Activated B cell treated with CpG ODN at 0.5 μM for 24 hours (primary cell): ENCODE results near the gene MTRFR. TPM values are rescaled to one million over a fixed set of nuclear protein-coding genes. Genes with fewer than 3 reads are reported as not detected.
"Not testable (repeated sequence)": the region's sequence is repeated elsewhere in the genome, so short reads cannot be mapped to it uniquely, and the experiment has no call there.

Source experiments
- ATAC-seq: fragments of 200-7000 bp; cut with Tn5 transposase; one replicate; pipeline ENCODE4 v1.10.0; 2021; ENCODE audit warnings: low read depth, mild to moderate bottlenecking, moderate library complexity
- CTCF ChIA-PET: fragments of 350-600 bp; sonication (Branson Sonifier 250); formaldehyde crosslinking; loops from one replicate; lab custom pipeline; 2021; ENCODE audit warnings: antibody characterized with exemption; lab: Charles Lee
- POLR2A ChIA-PET: fragments of 350-600 bp; sonication (Branson Sonifier 250); formaldehyde crosslinking; loops from one replicate; lab custom pipeline; 2021; ENCODE audit warnings: antibody characterized with exemption; lab: Charles Lee
- DNase-seq: peaks from one replicate; pipeline ENCODE4 v3.0.0; 2022
- H3K27ac Mint-ChIP-seq: one replicate; pipeline ENCODE4 v1.8.0; 2020; ENCODE audit warnings: mixed read lengths
- H3K27me3 Mint-ChIP-seq: one replicate; pipeline ENCODE4 v1.8.0; 2021; ENCODE audit warnings: mixed read lengths
- H3K36me3 Mint-ChIP-seq: one replicate; pipeline ENCODE4 v1.8.0; 2021; ENCODE audit warnings: low read depth, mixed read lengths
- H3K4me1 Mint-ChIP-seq: one replicate; pipeline ENCODE4 v1.8.0; 2021; ENCODE audit warnings: mixed read lengths
- H3K4me3 Mint-ChIP-seq: one replicate; pipeline ENCODE4 v1.8.0; 2020; ENCODE audit warnings: mild to moderate bottlenecking, mixed read lengths
- H3K9me3 Mint-ChIP-seq: one replicate; pipeline ENCODE4 v1.8.0; 2020; ENCODE audit warnings: mixed read lengths
- intact Hi-C: fragments of 100-400 bp; cut with micrococcal nuclease; formaldehyde crosslinking; loops from one replicate; pipeline ENCODE4 v1.15.1; 2024
- total RNA-seq: library from RNA; stranded (reverse); gene quantifications from 2 replicates; pipeline ENCODE4 v1.2.3, GENCODE V29; 2022
- TF ChIP-seq, protein P1 (sequence below): fragments of 200-600 bp; IDR thresholded peaks from one replicate; pipeline ENCODE4 v1.8.0; 2022; ENCODE audit warnings: antibody characterized with exemption, mild to moderate bottlenecking

The MTRFR gene
- total RNA-seq, 1 donor from 2014 or later = 23.6 TPM

DNA sequence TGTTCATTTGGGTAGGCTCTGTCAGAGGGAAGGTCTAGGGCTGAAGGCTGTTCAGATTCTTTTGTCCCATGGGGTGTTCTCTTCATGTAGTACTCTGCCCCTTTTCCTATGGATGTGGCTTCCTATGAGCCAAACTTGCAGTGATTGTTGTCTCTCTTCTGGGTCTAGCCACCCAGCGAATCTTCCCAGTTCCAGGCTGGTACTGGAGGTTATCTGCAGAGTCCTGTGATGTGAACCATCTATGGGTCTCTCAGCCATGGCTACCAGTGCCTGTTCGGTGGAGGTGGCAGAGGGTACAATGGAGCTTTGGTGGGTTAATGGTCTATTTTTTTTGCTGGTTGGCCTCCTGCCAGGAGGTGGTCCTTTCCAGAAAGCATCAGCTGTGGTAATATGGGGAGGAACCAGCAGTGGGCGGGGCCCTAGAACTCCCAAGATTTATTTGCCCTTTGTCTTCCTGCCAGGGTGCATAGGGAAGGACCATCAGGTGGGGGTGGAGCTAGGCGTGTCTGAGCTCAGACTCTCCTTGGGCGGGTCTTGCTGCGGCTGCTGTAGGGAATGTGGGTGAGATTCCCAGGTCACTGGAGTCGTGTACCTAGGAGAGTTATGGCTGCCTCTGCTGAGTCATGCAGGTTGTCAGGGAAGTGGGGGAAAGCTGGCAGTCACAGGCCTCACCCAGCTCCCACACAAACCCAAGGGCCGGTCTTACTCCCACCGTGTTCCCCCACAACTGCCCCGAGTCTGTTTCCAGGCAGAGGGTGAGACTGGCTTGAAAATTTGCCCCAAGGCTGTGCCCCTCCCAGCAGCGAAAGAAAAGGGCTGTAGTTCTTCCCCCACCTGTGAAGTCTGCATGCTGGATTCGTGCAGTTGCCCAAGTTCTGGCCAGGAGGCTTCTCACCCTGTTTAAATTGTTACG is 17.5 kb downstream of the MTRFR start:
- TF ChIP-seq, protein P1, sequence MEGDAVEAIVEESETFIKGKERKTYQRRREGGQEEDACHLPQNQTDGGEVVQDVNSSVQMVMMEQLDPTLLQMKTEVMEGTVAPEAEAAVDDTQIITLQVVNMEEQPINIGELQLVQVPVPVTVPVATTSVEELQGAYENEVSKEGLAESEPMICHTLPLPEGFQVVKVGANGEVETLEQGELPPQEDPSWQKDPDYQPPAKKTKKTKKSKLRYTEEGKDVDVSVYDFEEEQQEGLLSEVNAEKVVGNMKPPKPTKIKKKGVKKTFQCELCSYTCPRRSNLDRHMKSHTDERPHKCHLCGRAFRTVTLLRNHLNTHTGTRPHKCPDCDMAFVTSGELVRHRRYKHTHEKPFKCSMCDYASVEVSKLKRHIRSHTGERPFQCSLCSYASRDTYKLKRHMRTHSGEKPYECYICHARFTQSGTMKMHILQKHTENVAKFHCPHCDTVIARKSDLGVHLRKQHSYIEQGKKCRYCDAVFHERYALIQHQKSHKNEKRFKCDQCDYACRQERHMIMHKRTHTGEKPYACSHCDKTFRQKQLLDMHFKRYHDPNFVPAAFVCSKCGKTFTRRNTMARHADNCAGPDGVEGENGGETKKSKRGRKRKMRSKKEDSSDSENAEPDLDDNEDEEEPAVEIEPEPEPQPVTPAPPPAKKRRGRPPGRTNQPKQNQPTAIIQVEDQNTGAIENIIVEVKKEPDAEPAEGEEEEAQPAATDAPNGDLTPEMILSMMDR = no peak
- ChIA-PET POLR2A (interaction anchor here (0.7 kb wide), 1 partner anchor 18 kb away, joined by 3 read pairs; the partner anchor contains the start of gene MPHOSPH9), CTCF (no interaction called here)
- no peak overlapping the region for H3K4me3 Mint-ChIP-seq
- no peaks in the 10 kb centered on the region for H3K9me3 Mint-ChIP-seq
- peaks cover 53% of the 10 kb centered on the region for H3K36me3 Mint-ChIP-seq
- DNase-seq = no peak
- H3K27me3 Mint-ChIP-seq = no peaks in the 10 kb centered on the region
- H3K27ac Mint-ChIP-seq = no peak overlapping the region
- no peak for ATAC-seq
- peaks cover 42% of the 10 kb centered on the region for H3K4me1 Mint-ChIP-seq
- intact Hi-C loops = no loop called here

- Mint-ChIP-seq H3K36me3 (peaks cover 59% of the 10 kb centered on the region), H3K27ac (no peak overlapping the region), H3K4me3 (no peak overlapping the region), H3K9me3 (no peaks in the 10 kb centered on the region), H3K4me1 (peaks cover 36% of the 10 kb centered on the region), H3K27me3 (no peaks in the 10 kb centered on the region)
- ChIA-PET CTCF (no interaction called here), POLR2A (interaction anchor here (0.7 kb wide), 1 partner anchor 208 kb away, joined by 6 read pairs; no protein-coding TSS in a partner anchor)
- TF ChIP-seq, protein P1 = no peak
- no peak for DNase-seq
- no peak for ATAC-seq
- intact Hi-C loops = no loop called here
Measured at GRCh38 chr12:123251403-123252076, 18.3 kb downstream of the MTRFR start.

GRCh38 chr12:123252365-123252764 is 19.1 kb downstream of the MTRFR start:
- CTCF ChIA-PET, H3K9me3 Mint-ChIP-seq, H3K4me3 Mint-ChIP-seq, H3K27ac Mint-ChIP-seq, DNase-seq, H3K27me3 Mint-ChIP-seq, intact Hi-C loops, ATAC-seq: not testable (repeated sequence)
- H3K36me3 Mint-ChIP-seq = peaks cover 61% of the 10 kb centered on the region
- POLR2A ChIA-PET = interaction anchor here (0.7 kb wide), 1 partner anchor 207 kb away, joined by 6 read pairs; no protein-coding TSS in a partner anchor
- peaks cover 28% of the 10 kb centered on the region for H3K4me1 Mint-ChIP-seq

DNA sequence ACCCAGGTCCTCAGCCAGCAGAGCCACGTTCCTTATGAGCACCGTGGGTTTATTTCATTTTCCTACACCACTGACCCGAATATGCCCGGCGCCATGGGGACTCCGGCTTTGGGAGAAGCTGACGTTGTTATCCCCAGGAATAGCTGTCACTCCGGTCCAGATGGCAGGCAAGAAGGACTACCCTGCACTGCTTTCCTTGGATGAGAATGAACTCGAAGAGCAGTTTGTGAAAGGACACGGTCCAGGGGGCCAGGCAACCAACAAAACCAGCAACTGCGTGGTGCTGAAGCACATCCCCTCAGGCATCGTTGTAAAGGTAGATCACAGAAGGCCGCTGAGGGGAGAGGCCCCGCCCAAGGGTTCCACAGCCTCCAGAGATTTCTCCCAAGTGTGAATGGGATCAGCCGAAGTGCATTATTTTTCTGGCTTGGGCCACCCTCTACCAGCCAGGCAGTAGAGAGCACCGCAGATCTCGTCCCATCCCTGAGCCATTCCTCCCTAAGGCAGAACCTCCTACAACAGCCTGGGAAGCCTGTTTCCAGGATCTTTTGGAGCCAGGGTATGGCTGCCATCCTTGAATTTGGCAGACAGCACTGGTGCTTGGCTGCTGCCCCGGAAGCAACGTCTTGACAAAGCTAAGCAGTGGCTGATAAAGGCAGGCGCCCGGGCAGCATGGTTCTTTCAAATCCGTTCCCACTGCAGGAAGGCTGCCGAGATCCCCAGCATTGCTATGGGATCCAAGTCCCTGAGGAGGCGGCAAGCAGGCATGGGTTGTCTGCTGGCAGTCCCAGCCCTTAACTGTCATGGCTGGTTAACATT is 20.6 kb downstream of the MTRFR start:
- Mint-ChIP-seq H3K27ac (no peak overlapping the region), H3K4me1 (peaks cover 16% of the 10 kb centered on the region), H3K4me3 (no peak overlapping the region), H3K9me3 (no peaks in the 10 kb centered on the region), H3K27me3 (no peaks in the 10 kb centered on the region), H3K36me3 (peaks cover 52% of the 10 kb centered on the region)
- CTCF ChIA-PET = no interaction called here
- intact Hi-C loops = no loop called here
- TF ChIP-seq, protein P1 = no peak
- ATAC-seq (no peak), DNase-seq (no peak)
- POLR2A ChIA-PET = no interaction called here

- ChIA-PET POLR2A (no interaction called here), CTCF (no interaction called here)
- ATAC-seq (no peak), DNase-seq (no peak)
- Mint-ChIP-seq H3K4me1 (peaks cover 16% of the 10 kb centered on the region), H3K27me3 (no peaks in the 10 kb centered on the region), H3K36me3 (peaks cover 51% of the 10 kb centered on the region), H3K9me3 (no peaks in the 10 kb centered on the region), H3K4me3 (no peak overlapping the region), H3K27ac (no peak overlapping the region)
- intact Hi-C loops = no loop called here
- TF ChIP-seq, protein P1 = no peak
Measured at GRCh38 chr12:123254853-123255446, 21.7 kb downstream of the MTRFR start.
